ENCODE measurements around the gene MERTK.

- no peak for TF ChIP-seq CTCF (IDR thresholded peaks at IDR 0.05)
- no peak for TF ChIP-seq POLR2A (IDR thresholded peaks at IDR 0.05)
Observed at GRCh38 chr2:112018846-112019245, 120.4 kb downstream of the MERTK start.

Data from right lobe of liver (tissue), 4 donors.